Sigmoid colon (tissue), 7 donors: ENCODE data around the gene RHOA. TPM values are rescaled to one million over a fixed set of nuclear protein-coding genes. Genes with fewer than 3 reads are reported as not detected.
A peak's percentile ranks its signal among the peaks of the same experiment; 100 is the strongest.

Source experiments
- DNase-seq: peaks from one replicate; pipeline ENCODE4 v3.0.0-alpha.2; 2019
- H3K27ac ChIP-seq, 4 donors: fragments of 200-600 bp; sonication (generic); one replicate each; pipeline ENCODE4 v1.5.1; 2016 to 2019; ENCODE audit warnings: mild to moderate bottlenecking in 1 of 4
- H3K27me3 ChIP-seq, 3 donors: fragments of 200-600 bp; sonication (generic); one replicate each; pipeline ENCODE4 v1.5.1; 2019; ENCODE audit warnings: mild to moderate bottlenecking in 1 of 3
- H3K36me3 ChIP-seq, 4 donors: fragments of 200-600 bp; sonication (generic); one replicate each; pipeline ENCODE4 v1.5.1; 2016 to 2019
- H3K4me1 ChIP-seq, 4 donors: fragments of 200-600 bp; sonication (generic); one replicate each; pipeline ENCODE4 v1.5.1; 2017 to 2019
- H3K4me3 ChIP-seq, 4 donors: fragments of 200-600 bp; sonication (generic); one replicate each; pipeline ENCODE4 v1.5.1; 2017 to 2019; ENCODE audit warnings: mild to moderate bottlenecking in 2 of 4, moderate library complexity in 1 of 4
- H3K9me3 ChIP-seq, 4 donors: fragments of 200-600 bp in 3 of 4; sonication (generic) in 3 of 4; one replicate each; pipeline versions ENCODE4 v1.5.1 to v1.6.1; 2013 to 2019
- EP300 ChIP-seq, 4 donors: sonication (generic); formaldehyde crosslinking; IDR thresholded peaks; one replicate each; pipeline ENCODE4 v1.6.1; 2017; ENCODE audit warnings: antibody characterized with exemption in 4 of 4
- POLR2A ChIP-seq, 2 donors: fragments of 450-650 bp; IDR thresholded peaks; one replicate each; pipeline ENCODE4 v1.6.1; 2016; ENCODE audit warnings: antibody characterized with exemption in 2 of 2, mild to moderate bottlenecking in 2 of 2, moderate library complexity in 2 of 2
- POLR2AphosphoS5 ChIP-seq, 4 donors: sonication (generic); formaldehyde crosslinking; IDR thresholded peaks; one replicate each; pipeline ENCODE4 v1.6.1; 2017; ENCODE audit warnings: antibody characterized with exemption in 4 of 4
- WGBS, 2 donors: extraction: QIAGEN DNeasy Blood & Tissue Kit; methylation state at CpG; one replicate each; pipeline ENCODE4 v1.1.7; 2013; 5-methylcytosine and 5-hydroxymethylcytosine counted together
- intact Hi-C: fragments of 100-400 bp; cut with DNase I; formaldehyde crosslinking; loops from one replicate; pipeline ENCODE4 v1.15.1; 2023
- polyA plus RNA-seq, 3 donors: library from polyadenylated mRNA; stranded (reverse); fragments of 200-250 nt; gene quantifications; one replicate each; pipeline ENCODE4 v1.2.3, GENCODE V29; 2013
- total RNA-seq, 4 donors: library from RNA; depleted of rRNA; stranded (reverse); fragments of >200 nt; gene quantifications; one replicate each; pipeline ENCODE4 v1.1.0, GENCODE V29; 2016
- TF ChIP-seq, protein P1 (sequence below), 4 experiments: fragments of 450-650 bp in 3 of 4; fragments of 200-600 bp in 1 of 4; IDR thresholded peaks; one replicate each; pipeline ENCODE4 v1.5.1; 2016 to 2019; ENCODE audit warnings: antibody characterized with exemption in 4 of 4, mild to moderate bottlenecking in 3 of 4, moderate library complexity in 2 of 4
- donor health status: healthy with polysubstance abuse.
- donor health status: Bipolar disorder and iron deficiency.
- donor health status: healthy.

RHOA gene
- total and polyA plus RNA-seq, 7 donors: 369 to 516 (median 421) TPM

DNA sequence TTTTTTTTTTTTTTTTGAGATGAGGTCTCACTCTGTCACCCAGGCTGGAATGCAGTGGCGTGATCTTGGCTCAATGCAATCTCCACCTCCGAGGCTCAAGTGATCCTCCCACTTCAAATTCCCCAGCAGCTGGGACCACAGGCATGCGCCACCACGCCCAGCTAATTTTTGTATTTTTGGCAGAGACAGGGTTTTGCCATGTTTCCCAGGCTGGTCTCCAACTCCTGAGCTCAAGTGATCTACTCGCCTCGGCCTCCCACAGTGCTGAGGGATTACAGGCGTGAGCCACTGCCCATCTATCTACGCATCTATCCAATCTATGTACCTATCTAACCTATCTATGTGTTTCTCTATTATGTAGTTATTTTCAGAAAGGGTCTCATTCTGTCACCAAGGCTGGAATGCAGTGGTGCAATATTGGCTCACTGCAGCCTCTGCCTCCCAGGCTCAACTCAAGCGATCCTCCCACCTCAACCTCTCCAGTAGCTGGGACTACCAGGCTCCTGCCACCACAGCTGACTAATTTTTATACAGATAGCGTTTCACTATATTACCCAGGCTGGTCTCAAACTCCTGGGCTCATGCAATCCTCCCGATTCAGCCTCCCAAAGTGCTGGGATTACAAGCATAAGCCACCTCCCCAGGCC is 33.4 kb downstream of the RHOA start:
- no peaks in the 10 kb centered on the region for H3K9me3 ChIP-seq
- H3K27me3 ChIP-seq: no peaks in the 10 kb centered on the region
- 86 to 87% methylated on average over 11 of the region's 11 CpGs for WGBS, 2 donors
- no peak overlapping the region for H3K27ac ChIP-seq
- H3K4me3 ChIP-seq: no peak overlapping the region
- peaks cover 0 to 47% (median 17%) of the 10 kb centered on the region in 4 donors for H3K4me1 ChIP-seq
- peaks cover 3 to 21% (median 19%) of the 10 kb centered on the region in 4 donors for H3K36me3 ChIP-seq
- DNase-seq: no peak
- intact Hi-C loops: no loop called here
- TF ChIP-seq, protein P1, sequence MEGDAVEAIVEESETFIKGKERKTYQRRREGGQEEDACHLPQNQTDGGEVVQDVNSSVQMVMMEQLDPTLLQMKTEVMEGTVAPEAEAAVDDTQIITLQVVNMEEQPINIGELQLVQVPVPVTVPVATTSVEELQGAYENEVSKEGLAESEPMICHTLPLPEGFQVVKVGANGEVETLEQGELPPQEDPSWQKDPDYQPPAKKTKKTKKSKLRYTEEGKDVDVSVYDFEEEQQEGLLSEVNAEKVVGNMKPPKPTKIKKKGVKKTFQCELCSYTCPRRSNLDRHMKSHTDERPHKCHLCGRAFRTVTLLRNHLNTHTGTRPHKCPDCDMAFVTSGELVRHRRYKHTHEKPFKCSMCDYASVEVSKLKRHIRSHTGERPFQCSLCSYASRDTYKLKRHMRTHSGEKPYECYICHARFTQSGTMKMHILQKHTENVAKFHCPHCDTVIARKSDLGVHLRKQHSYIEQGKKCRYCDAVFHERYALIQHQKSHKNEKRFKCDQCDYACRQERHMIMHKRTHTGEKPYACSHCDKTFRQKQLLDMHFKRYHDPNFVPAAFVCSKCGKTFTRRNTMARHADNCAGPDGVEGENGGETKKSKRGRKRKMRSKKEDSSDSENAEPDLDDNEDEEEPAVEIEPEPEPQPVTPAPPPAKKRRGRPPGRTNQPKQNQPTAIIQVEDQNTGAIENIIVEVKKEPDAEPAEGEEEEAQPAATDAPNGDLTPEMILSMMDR (IDR thresholded peaks at IDR 0.05): no peak
- TF ChIP-seq POLR2AphosphoS5 (IDR thresholded peaks at IDR 0.05) (no peak), POLR2A (IDR thresholded peaks at IDR 0.05) (no peak), EP300 (IDR thresholded peaks at IDR 0.05) (no peak)

DNA sequence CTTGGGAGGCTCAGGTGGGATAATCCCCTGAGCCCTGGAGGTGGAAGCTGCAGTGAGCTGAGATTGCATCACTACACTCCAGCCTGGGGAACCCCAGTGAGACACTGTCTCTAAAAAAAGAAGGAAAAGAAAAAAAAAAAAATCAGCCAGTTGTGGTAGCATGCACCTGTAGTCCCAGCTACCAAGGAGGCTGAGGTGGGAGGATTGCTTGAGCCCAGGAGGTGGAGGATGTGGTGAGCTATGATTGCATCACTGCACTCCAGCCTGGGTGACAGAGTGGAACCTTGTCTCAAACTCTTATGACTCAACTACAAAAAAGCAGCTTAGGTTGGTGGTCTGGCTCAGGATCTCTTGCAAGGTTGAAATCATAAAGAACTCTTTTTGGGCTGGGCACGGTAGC is 34.3 kb downstream of the RHOA start:
- intact Hi-C loops: no loop called here
- Histone ChIP-seq H3K27me3 (no peaks in the 10 kb centered on the region), H3K27ac (no peak overlapping the region), H3K4me3 (no peak overlapping the region), H3K9me3 (no peaks in the 10 kb centered on the region), H3K4me1 (peaks cover 0 to 43% (median 12%) of the 10 kb centered on the region in 4 donors), H3K36me3 (peaks cover 10 to 30% (median 27%) of the 10 kb centered on the region in 4 donors)
- 89 to 93% methylated on average over 1 of the region's 1 CpG for WGBS, 2 donors
- DNase-seq: no peak
- TF ChIP-seq POLR2AphosphoS5 (IDR thresholded peaks at IDR 0.05) (no peak), EP300 (IDR thresholded peaks at IDR 0.05) (no peak), POLR2A (IDR thresholded peaks at IDR 0.05) (no peak)
- TF ChIP-seq, protein P1 (IDR thresholded peaks at IDR 0.05): no peak

DNA sequence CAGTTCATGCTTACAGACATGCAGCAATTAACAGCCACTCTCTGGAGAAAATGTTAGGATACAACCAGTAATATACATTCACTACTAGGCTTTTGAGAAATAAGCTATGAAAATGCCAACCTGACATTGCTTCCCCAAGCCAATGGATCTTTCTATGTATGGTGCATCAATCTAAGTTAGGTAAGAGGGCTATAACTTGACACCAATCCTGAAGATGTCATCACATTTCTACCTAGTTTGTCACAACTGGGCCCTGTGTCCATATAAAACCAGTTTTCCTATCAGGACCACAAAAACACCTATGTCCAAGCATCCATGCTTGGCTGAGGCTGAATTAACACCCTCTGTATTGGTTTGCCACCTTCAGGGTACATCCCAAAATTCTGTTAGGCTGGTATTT is 39.8 kb downstream of the RHOA start:
- Histone ChIP-seq H3K4me3 (no peak overlapping the region), H3K27ac (no peak overlapping the region), H3K4me1 (peaks cover 0 to 16% (median 13%) of the 10 kb centered on the region in 4 donors), H3K27me3 (no peaks in the 10 kb centered on the region), H3K36me3 (peaks cover 21 to 66% (median 42%) of the 10 kb centered on the region in 4 donors), H3K9me3 (no peaks in the 10 kb centered on the region)
- no peak for DNase-seq
- no peak for TF ChIP-seq EP300 (IDR thresholded peaks at IDR 0.05)
- TF ChIP-seq, protein P1 (IDR thresholded peaks at IDR 0.05): no peak
- no peak for TF ChIP-seq POLR2AphosphoS5 (IDR thresholded peaks at IDR 0.05)
- TF ChIP-seq POLR2A (IDR thresholded peaks at IDR 0.05): no peak
- intact Hi-C loops: no loop called here

DNA sequence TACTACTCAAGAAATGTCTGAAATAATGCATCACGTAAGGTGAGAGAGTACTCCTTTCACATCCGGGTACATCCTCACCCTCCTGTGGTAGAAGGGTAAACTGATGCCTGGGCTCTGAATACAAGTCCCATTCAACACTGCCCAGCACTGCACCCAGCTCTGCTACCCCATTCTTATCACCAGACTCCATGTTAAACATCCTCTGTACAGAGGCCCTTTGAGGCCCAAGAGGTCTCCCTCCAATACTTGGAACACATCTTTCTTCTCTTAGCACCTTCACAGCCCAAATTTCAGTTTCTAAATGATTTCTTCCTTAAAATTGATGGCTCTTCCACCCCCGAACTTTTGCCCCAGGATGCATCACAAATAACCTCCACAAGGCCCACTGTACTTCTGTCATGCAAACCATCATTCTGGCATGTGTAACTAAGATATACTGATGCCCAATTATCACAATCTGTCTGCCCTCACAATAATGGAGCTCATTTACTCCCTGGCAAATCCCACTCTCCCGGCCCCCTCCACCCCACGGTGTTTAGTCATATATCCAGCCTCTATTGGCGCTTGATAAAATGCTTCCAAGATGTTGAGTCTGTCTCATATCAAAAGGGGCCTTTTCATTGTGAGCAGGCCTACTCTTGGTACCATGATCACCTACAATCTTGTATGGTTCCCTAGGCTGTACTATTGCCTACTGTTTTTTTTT is 41.0 kb downstream of the RHOA start:
- peak overlapping the region in 1 of 4 donors; percentile 34 for H3K27ac ChIP-seq
- intact Hi-C loops: no loop called here
- no peak for TF ChIP-seq POLR2A (IDR thresholded peaks at IDR 0.05)
- TF ChIP-seq, protein P1 (IDR thresholded peaks at IDR 0.05): no peak
- TF ChIP-seq POLR2AphosphoS5 (IDR thresholded peaks at IDR 0.05): no peak
- no peak for TF ChIP-seq EP300 (IDR thresholded peaks at IDR 0.05)
- peaks cover 0 to 14% (median 12%) of the 10 kb centered on the region in 4 donors for H3K4me1 ChIP-seq
- no peak for DNase-seq
- H3K9me3 ChIP-seq: no peaks in the 10 kb centered on the region
- H3K36me3 ChIP-seq: peaks cover 21 to 78% (median 54%) of the 10 kb centered on the region in 4 donors
- 88 to 93% methylated on average over 6 of the region's 6 CpGs for WGBS, 2 donors
- no peak overlapping the region for H3K4me3 ChIP-seq
- no peaks in the 10 kb centered on the region for H3K27me3 ChIP-seq
